GM21423 (cell line): Measurements from ENCODE around the gene ARHGEF40.
A peak's percentile ranks its signal among the peaks of the same experiment; 100 is the strongest.

Experiments used
- ATAC-seq: cut with Tn5 transposase; IDR thresholded peaks from one replicate; pipeline ENCODE4 v1.9.1; 2021; ENCODE audit warnings: mild to moderate bottlenecking, moderate library complexity; ENCODE audit not compliant: unreplicated experiment

The ARHGEF40 gene

DNA sequence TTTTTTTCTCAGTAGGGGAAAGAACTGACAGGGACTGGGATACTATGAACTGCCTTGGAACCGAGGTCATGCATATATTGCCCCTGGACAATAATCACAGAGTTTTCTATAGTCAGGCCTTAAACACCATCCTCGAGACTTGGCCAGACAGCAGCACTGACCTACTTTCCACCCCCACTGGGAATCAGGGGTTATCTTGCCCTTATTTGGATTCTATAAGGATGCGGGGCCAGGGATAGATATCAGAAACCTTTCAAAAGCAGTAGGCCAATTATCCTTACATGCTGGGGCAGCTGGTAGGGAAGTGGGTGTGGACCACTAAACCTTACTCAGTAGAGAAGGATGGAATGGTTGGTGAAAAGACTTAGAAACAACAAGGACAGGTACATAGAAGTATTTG, 26.3 kb downstream of the ARHGEF40 start:
- no peak for ATAC-seq

DNA sequence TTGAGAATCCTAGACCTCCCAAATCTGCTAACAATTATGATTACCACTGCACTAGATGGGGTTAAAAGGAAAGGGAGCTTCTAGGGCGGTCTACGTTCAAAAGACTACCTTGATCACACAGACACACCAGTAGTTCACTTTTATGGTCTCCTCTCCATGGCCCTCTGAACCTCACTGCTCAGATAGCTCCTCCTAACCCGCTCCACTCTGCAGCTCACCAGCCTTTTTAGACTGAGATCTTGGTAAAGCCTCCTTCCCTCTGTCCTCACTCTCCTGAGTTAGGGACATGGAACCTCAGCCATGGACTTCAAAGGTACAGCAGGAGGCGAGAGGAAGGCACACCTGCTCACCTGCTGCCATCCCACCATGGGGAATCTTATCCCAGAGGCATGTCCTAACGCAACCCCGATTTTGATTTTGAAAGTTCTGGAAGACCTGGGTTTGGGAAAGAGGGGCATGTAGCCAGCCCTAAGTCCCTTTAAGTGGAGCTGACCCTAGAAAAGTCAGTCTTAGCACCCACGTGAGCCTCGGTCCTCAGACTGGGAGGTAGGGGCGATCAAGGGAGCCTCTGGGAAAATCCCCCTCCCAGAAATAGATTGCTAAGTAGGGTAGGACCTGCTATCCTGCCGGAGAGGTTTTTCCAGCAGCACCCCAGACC, 27.0 kb downstream of the ARHGEF40 start:
- no peak for ATAC-seq

DNA sequence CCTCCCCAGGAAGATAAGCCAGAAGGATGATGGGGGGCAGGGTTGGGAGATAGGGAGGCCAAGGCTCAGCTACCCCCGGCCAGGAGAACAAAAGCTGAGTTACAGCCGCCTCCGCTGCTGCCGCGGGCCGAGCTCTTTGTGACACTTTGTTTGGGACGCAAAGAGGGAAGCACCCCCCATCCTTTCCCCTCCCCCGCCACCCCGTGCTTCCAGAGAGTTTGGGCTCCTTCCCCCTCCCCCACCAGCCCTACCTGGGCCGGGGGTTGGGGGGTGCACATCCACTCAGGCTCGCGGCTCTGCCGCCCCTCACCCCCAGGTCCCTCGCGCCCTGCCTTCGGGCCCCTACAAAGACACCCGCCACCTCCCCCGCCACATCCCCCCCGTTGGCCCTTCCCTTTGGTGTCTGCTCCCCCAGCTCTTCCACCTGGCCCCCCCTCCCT, 27.6 kb downstream of the ARHGEF40 start:
- no peak for ATAC-seq

GRCh38 chr14:21098076-21098891, 28.2 kb downstream of the ARHGEF40 start, which contains the start of gene ZNF219:
ZNF219 (minus strand) TSS chr14:21098655; CDS start chr14:21093591, 5,064 bp downstream.
- no peak for ATAC-seq

- no peak for ATAC-seq
These were observed 28.9 kb downstream of the ARHGEF40 start for GRCh38 chr14:21098892-21099595.

GRCh38 chr14:21099596-21099985, 29.5 kb downstream of the ARHGEF40 start:
- no peak for ATAC-seq

DNA sequence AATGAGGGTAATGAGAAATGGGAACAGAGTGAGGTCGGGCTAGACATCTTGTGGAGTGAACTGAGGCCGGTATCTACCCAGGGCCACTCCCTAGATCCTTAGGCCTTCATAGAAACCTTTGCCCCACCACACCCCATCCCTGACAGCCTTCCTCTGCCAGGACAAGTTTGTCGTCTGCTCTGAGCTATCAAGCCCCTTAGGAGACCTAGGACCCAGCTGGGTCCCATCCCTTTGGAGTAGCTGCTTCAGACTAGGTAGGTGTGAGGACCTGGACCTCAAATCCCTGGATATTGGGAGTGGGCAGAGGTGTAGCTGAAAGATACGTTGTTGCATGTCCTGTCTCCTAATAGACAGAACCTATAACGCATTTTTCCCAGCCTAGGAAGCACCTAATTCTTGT, 30.8 kb downstream of the ARHGEF40 start, which contains the start of gene TMEM253:
Gene TMEM253 (plus strand): TSS at position 136 of the 400 bp plus-strand sequence. CDS start 278 bp downstream, outside the sequence.
- no peak for ATAC-seq

DNA sequence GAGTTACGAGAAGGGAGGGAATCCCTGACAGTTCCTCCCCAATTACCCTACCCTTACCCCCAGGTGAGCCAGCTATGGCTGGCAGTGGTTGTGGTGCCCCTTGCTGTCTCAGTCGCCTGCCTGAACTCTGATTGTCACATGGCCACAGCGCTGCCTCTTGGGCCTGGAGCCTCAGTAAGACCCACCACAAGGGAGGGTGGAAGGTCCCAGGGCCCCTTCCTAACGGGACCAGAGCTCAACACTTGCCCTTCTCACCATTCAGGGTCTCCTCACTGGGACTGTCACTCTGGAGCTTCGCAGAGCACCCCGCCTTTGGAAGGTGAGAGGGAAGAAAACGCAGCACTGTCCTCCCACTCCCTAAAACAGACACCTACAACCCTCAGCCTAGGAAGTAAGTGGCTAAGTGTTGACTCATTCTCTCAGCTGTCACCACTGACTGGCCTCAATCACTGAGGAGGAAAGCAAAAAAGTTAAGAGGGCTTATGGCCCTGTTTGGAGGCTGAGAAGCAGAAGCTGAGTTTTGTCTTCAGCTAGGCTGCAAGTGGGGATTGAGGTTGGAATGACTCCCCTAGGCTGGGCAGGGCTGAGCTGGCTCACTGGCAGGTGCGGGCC, 31.8 kb downstream of the ARHGEF40 start:
- no peak for ATAC-seq

- no peak for ATAC-seq
These were observed 32.7 kb downstream of the ARHGEF40 start for GRCh38 chr14:21102521-21103410.

- no peak for ATAC-seq
These were observed 33.3 kb downstream of the ARHGEF40 start for GRCh38 chr14:21103411-21103709.

- ATAC-seq, result peak; percentile 89
These were observed 33.8 kb downstream of the ARHGEF40 start for GRCh38 chr14:21103710-21104447.

- peak; percentile 37 for ATAC-seq
These were observed 34.5 kb downstream of the ARHGEF40 start for GRCh38 chr14:21104448-21105060.

DNA sequence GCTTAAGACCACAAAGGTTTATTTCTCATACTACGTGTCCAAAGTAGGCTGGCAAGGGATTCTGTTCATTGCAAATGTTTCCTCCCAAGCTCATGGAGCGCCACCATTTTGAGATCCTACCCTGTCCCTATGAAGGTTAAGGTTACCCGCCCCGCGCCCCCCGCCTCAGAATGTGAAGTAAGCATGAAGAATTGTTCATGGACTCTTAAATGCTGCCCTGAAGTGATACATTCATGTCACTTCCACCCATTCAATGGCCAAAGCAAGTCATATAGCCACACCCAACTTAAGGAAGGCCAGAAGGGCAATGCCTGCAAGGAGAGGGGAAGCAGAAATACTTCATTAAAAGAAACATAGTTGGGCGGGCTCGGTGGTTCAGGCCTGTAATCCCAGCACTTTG, 35.0 kb downstream of the ARHGEF40 start:
- no peak for ATAC-seq

DNA sequence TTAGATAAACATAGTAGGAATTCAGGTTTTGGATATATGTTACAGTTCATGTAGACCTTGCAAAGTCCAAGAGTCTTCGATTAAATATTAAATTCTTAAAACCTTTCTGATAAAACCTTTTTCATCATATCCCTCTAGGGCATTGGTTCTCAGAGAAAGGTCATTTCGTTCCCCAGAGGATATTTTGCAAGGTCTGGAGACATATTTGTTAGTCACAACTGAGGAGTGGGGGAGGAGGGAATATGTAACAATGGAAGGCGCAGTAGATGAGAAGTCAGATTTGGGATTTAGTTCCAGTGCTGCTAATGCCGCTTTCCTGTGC, 36.0 kb downstream of the ARHGEF40 start:
- no peak for ATAC-seq

DNA sequence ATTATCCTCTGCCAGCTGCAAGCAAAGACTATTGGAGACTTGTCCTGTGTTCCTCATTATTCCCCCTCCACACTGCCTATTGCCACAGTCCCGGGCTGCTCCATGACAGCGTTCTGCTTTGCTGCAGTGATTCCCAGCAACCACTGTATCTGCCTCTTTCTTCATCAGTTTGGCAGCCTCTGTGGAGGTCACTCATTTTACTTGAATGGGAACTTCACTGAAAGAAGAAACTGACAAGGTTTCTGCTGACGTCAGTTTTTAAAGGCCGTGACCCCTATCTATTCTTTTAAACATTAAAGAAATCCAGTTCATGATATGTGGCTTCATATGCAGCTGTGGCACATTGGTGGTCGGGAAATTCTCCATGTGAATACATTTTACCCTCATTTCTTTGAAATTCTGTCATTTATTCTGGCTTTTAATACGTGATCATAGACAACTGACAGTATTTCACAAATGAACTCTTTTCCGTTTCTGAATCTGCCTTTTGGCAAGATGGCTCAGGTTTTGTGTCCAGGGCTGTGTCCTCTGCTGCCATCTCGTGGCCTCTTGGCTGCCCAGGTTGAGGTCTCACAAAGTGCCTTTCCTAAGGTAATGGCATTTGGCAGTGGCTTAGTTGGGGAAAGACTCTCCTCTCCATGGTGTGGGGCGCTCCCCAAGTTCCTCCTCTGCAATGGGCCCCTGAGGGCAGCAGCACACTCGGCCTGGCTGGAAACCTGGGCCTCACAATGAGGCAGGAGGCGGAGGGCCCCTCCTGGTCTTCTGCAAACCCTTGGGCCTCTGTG, 36.6 kb downstream of the ARHGEF40 start:
- no peak for ATAC-seq

- no peak for ATAC-seq
These were observed 37.2 kb downstream of the ARHGEF40 start for GRCh38 chr14:21107283-21107800.

- ATAC-seq, result no peak
These were observed 38.7 kb downstream of the ARHGEF40 start for GRCh38 chr14:21108791-21109190.
